Hematopoietic multipotent progenitor cell treated with erythropoietin and hydrocortisone succinate and interleukin-3 and kit ligand, for 8 days (in vitro differentiated cells): ENCODE measurements around the gene ANKRD20A1.
"Not testable (repeated sequence)": the region's sequence is repeated elsewhere in the genome, so short reads cannot be mapped to it uniquely, and the experiment has no call there.

Source experiments
- DNase-seq: peaks from one replicate; pipeline ENCODE4 v3.0.0-alpha.2; 2015

Gene ANKRD20A1

GRCh38 chr9:67858871-67859270, at the start of gene ANKRD20A1:
Gene ANKRD20A1 (plus strand): TSS chr9:67858931. CDS start chr9:67859427, 496 bp downstream.
- not testable (repeated sequence) for DNase-seq

GRCh38 chr9:67832088-67832487, 26.6 kb upstream of the ANKRD20A1 start:
- not testable (repeated sequence) for DNase-seq
